ENCODE measurements around the gene ZBTB2. TPM values are rescaled to one million over a fixed set of nuclear protein-coding genes. Genes with fewer than 3 reads are reported as not detected.

The ZBTB2 gene
- total and polyA plus RNA-seq, 4 experiments from 2014 or later: 19.6 to 29.5 (median 26.7) TPM

DNA sequence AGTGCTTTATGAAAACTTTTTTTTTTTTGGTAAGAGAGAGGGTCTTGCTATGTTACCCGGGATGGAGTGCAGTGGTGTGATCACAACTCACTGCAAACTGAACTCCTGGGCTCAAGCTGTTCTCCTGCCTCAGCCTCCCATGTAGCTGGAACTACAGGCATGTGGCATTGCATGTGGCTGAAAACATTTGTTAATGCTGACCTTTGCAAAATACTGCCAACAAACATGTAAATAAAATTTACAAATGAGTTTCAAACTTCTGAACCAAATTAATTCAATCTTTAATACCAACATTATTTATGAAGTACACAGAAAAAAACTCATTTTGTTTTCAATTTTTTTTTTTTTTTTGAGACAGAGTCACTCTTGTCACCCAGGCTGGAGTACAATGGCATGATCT is 26.1 kb upstream of the ZBTB2 start:
- Histone ChIP-seq H3K36me3 (ENCODE audit: insufficient read depth, low read length) (peaks cover 6% of the 10 kb centered on the region), H3K27ac (ENCODE audit: low read depth, low read length) (no peak overlapping the region), H3K9me3 (ENCODE audit: control insufficient read depth in 1 of 2, low read length in 2 of 2) (no peaks in the 10 kb centered on the region), H3K27me3 (ENCODE audit: insufficient read depth, low read length) (no peaks in the 10 kb centered on the region), H3K4me1 (ENCODE audit: insufficient read depth, low read length) (peaks cover 20% of the 10 kb centered on the region), H3K4me3 (ENCODE audit: low read length in 2 of 2) (no peak overlapping the region)
- DNase-seq: no peak
- ChIA-PET POLR2A (ENCODE audit: partially characterized antibody) (no interaction called here), CTCF (ENCODE audit: partially characterized antibody) (interaction anchor here (3.9 kb wide), 1 partner anchor 11 kb away, joined by 21 read pairs; no protein-coding TSS in a partner anchor)
- Mint-ChIP-seq H3K9me3 (peaks cover 0 to 7% (median 3%) of the 10 kb centered on the region in 8 donors), H3K4me1 (peaks cover 17 to 26% (median 20%) of the 10 kb centered on the region in 4 donors), H3K4me3 (no peak overlapping the region), H3K27ac (no peak overlapping the region), H3K27me3 (no peaks in the 10 kb centered on the region), H3K36me3 (peaks cover 39 to 48% of the 10 kb centered on the region in 2 donors)
- intact Hi-C loops (cut with micrococcal nuclease): no loop called here

DNA sequence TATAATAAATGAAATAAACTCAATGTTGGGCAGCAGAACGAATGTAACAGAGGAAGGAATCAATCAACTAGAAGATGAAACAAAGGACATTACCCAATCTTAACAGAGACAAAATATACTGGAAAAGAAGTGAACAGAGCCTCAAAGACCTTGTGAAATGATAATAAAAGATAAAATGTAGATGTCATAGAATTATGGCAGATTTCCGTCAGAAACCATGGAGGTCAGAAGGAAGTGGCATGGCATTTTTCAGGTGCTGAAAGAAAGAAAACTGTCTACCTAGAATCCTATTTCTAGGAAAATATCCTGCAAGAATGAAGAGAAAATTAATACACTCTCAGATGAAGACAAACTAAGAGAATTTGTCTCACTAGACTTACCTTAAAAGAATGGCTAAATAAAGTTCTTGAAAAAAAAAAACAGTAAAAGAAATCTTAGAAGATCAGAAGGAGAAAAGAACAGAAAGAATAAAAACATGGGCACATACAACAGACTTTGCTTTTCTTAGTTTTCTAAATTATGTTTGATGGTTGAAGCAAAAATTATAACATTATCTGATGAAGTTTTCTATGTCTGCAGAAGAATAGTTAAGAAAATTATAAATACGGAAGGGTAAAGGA is 23.4 kb upstream of the ZBTB2 start:
- Mint-ChIP-seq H3K36me3 (peaks cover 34 to 39% of the 10 kb centered on the region in 2 donors), H3K27me3 (no peaks in the 10 kb centered on the region), H3K4me1 (peaks cover 19 to 28% (median 22%) of the 10 kb centered on the region in 4 donors), H3K4me3 (peak overlapping the region in 1 of 8 donors; percentile 13), H3K9me3 (peaks cover 0 to 7% (median 3%) of the 10 kb centered on the region in 8 donors), H3K27ac (peak overlapping the region in 5 of 7 donors; percentile 27 to 66 (median 60))
- Histone ChIP-seq H3K36me3 (ENCODE audit: insufficient read depth, low read length) (peaks cover 14% of the 10 kb centered on the region), H3K4me3 (ENCODE audit: low read length in 2 of 2) (no peak overlapping the region), H3K27me3 (ENCODE audit: insufficient read depth, low read length) (no peaks in the 10 kb centered on the region), H3K4me1 (ENCODE audit: insufficient read depth, low read length) (peaks cover 20% of the 10 kb centered on the region), H3K9me3 (ENCODE audit: control insufficient read depth in 1 of 2, low read length in 2 of 2) (no peaks in the 10 kb centered on the region), H3K27ac (ENCODE audit: low read depth, low read length) (no peak overlapping the region)
- POLR2A ChIA-PET (ENCODE audit: partially characterized antibody): interaction anchor here (1.8 to 5.0 kb wide), 2 partner anchors 20 to 25 kb away, joined by 16 to 46 read pairs; partner anchors contain the start of gene ZBTB2
- DNase-seq: no peak
- CTCF ChIA-PET (ENCODE audit: partially characterized antibody): interaction anchor here (1.4 to 1.8 kb wide), 3 partner anchors 9 to 523 kb away, joined by 5 to 10 read pairs (median 5); no protein-coding TSS in a partner anchor
- intact Hi-C loops (cut with micrococcal nuclease): loop anchor here (1.0 kb wide), 1 partner anchor 38 kb away; the partner anchor contains the start of gene RMND1

DNA sequence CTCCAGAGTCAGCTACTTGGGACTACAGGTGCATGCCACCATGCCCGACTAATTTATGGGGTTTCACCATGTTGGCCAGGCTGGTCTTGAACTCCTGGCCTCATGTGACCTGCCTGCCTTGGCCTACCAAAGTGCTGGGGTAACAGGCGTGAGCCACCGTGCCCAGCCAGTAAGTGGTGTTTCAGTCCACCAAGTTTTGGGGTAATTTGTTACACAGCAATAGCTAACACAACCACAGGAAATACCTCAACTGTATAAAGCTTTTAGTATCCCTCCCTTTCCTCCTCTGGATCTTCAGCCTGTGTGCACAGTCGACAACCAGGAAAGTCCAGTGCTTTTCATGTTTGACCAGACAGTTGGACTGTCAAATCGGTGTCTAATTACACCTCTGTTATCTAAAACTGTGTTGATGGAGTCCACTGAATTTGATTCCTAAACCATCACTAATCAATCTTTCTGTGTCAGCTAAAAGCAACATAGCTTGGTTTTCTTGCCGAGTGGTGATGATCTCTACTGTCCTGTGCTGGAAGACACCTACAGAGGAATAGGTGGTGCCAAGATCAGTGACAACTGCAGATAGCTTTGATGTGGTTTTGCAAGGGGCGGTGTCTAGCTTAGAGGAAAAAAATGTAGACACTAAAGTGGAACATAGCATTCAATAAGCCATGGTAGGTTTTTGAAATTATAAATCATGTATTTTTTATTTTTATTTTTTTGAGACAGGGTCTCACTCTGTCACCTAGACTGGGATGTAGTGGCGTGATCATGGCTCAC is 22.2 kb upstream of the ZBTB2 start:
- peaks cover 40 to 42% of the 10 kb centered on the region in 2 donors for H3K36me3 Mint-ChIP-seq
- ChIA-PET CTCF (ENCODE audit: partially characterized antibody) (interaction anchor here (0.9 to 1.8 kb wide), 11 partner anchors 8 to 522 kb away, joined by 3 to 10 read pairs (median 4); no protein-coding TSS in a partner anchor), POLR2A (ENCODE audit: partially characterized antibody) (interaction anchor here (0.9 to 5.0 kb wide), 7 partner anchors 9 to 68 kb away, joined by 3 to 46 read pairs (median 3); partner anchors contain the start of genes RMND1 and ZBTB2)
- H3K4me1 Mint-ChIP-seq: peaks cover 24 to 32% (median 26%) of the 10 kb centered on the region in 4 donors
- intact Hi-C loops (cut with micrococcal nuclease): loop anchor here (1.0 kb wide), 2 partner anchors 21 to 39 kb away; partner anchors contain the start of gene RMND1
- H3K4me3 ChIP-seq (ENCODE audit: low read length in 2 of 2): no peak overlapping the region
- peaks cover 14% of the 10 kb centered on the region for H3K36me3 ChIP-seq (ENCODE audit: insufficient read depth, low read length)
- H3K27ac ChIP-seq (ENCODE audit: low read depth, low read length): peak overlapping the region; percentile 43
- no peaks in the 10 kb centered on the region for H3K27me3 ChIP-seq (ENCODE audit: insufficient read depth, low read length)
- H3K27ac Mint-ChIP-seq: peak overlapping the region; percentile 43 to 95 (median 88)
- H3K4me1 ChIP-seq (ENCODE audit: insufficient read depth, low read length): peaks cover 20% of the 10 kb centered on the region
- no peaks in the 10 kb centered on the region for H3K9me3 ChIP-seq (ENCODE audit: control insufficient read depth in 1 of 2, low read length in 2 of 2)
- peaks cover 0 to 7% (median 3%) of the 10 kb centered on the region in 8 donors for H3K9me3 Mint-ChIP-seq
- H3K4me3 Mint-ChIP-seq: peak overlapping the region in 7 of 8 donors; percentile 14 to 65 (median 50)
- H3K27me3 Mint-ChIP-seq: no peaks in the 10 kb centered on the region
- DNase-seq: peak; percentile 78 to 88 (median 81)

DNA sequence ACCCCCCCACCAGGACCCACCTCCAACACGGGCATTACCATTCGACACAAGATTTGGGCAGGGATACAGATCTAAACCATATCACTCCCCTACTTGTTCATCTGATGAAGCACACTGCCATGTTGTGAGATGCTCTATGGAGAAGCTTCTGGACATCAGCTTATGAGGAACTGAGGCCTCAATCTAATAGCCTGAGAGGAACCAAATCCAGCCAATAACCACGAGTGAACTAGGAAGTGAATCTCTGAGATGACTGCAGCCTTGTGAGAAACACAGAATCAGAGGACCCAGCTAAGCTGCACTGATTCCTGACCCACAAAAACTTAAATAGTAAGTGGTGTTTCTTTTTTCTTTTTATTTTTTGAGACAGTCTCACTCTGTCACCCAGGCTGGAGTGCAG is 21.6 kb upstream of the ZBTB2 start:
- intact Hi-C loops (cut with micrococcal nuclease): loop anchor here (1.0 kb wide), 1 partner anchor 21 kb away; no protein-coding TSS in a partner anchor
- ChIA-PET POLR2A (ENCODE audit: partially characterized antibody) (interaction anchor here (1.3 to 5.0 kb wide), 5 partner anchors 8 to 39 kb away, joined by 3 to 46 read pairs (median 11); partner anchors contain the start of genes RMND1 and ZBTB2), CTCF (ENCODE audit: partially characterized antibody) (interaction anchor here (0.9 to 1.8 kb wide), 7 partner anchors 8 to 521 kb away, joined by 3 to 10 read pairs (median 4); no protein-coding TSS in a partner anchor)
- peak overlapping the region in 1 of 8 donors; percentile 56 for H3K4me3 Mint-ChIP-seq
- H3K27me3 Mint-ChIP-seq: no peaks in the 10 kb centered on the region
- no peaks in the 10 kb centered on the region for H3K27me3 ChIP-seq (ENCODE audit: insufficient read depth, low read length)
- H3K36me3 Mint-ChIP-seq: peaks cover 38 to 42% of the 10 kb centered on the region in 2 donors
- H3K9me3 Mint-ChIP-seq: peaks cover 0 to 7% (median 3%) of the 10 kb centered on the region in 8 donors
- H3K4me3 ChIP-seq (ENCODE audit: low read length in 2 of 2): no peak overlapping the region
- peaks cover 24 to 32% (median 26%) of the 10 kb centered on the region in 4 donors for H3K4me1 Mint-ChIP-seq
- peak overlapping the region; percentile 43 for H3K27ac ChIP-seq (ENCODE audit: low read depth, low read length)
- H3K36me3 ChIP-seq (ENCODE audit: insufficient read depth, low read length): peaks cover 14% of the 10 kb centered on the region
- DNase-seq: no peak
- H3K27ac Mint-ChIP-seq: peak overlapping the region; percentile 53 to 95 (median 80)
- no peaks in the 10 kb centered on the region for H3K9me3 ChIP-seq (ENCODE audit: control insufficient read depth in 1 of 2, low read length in 2 of 2)
- H3K4me1 ChIP-seq (ENCODE audit: insufficient read depth, low read length): peaks cover 20% of the 10 kb centered on the region

DNA sequence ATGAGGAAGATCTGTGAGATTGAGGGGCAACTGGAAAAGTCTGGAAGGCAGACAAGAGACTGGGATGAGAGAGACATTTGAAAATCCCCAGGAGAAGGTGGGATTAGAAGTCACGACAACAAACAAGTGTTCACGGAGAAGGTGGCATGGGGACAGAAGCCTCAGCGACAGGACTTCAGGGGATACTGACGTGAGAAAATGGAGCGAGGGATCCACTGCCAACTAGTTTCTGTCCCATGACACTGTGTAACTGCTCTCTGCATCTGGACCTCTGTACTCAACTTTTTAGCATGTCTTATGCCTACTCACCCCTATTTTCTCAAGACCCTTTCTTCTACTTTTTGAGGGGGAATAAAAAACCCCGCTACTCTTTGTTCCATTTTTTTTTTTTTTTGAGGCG is 18.3 kb upstream of the ZBTB2 start:
- Histone ChIP-seq H3K36me3 (ENCODE audit: insufficient read depth, low read length) (peaks cover 8% of the 10 kb centered on the region), H3K4me1 (ENCODE audit: insufficient read depth, low read length) (peaks cover 20% of the 10 kb centered on the region), H3K9me3 (ENCODE audit: control insufficient read depth in 1 of 2, low read length in 2 of 2) (no peaks in the 10 kb centered on the region), H3K27me3 (ENCODE audit: insufficient read depth, low read length) (no peaks in the 10 kb centered on the region), H3K27ac (ENCODE audit: low read depth, low read length) (no peak overlapping the region), H3K4me3 (ENCODE audit: low read length in 2 of 2) (no peak overlapping the region)
- ChIA-PET POLR2A (ENCODE audit: partially characterized antibody) (interaction anchor here (5.0 kb wide), 1 partner anchor 20 kb away, joined by 46 read pairs; the partner anchor contains the start of gene ZBTB2), CTCF (ENCODE audit: partially characterized antibody) (interaction anchor here (1.1 to 1.3 kb wide), 2 partner anchors 13 to 16 kb away, joined by 4 read pairs; no protein-coding TSS in a partner anchor)
- no peak for DNase-seq
- intact Hi-C loops (cut with micrococcal nuclease): no loop called here
- Mint-ChIP-seq H3K4me3 (no peak overlapping the region), H3K36me3 (peaks cover 20 to 33% of the 10 kb centered on the region in 2 donors), H3K27me3 (no peaks in the 10 kb centered on the region), H3K9me3 (peaks cover 0 to 4% (median 0%) of the 10 kb centered on the region in 8 donors), H3K4me1 (peaks cover 25 to 37% (median 31%) of the 10 kb centered on the region in 4 donors), H3K27ac (peak overlapping the region in 3 of 7 donors; percentile 3 to 39 (median 29))

DNA sequence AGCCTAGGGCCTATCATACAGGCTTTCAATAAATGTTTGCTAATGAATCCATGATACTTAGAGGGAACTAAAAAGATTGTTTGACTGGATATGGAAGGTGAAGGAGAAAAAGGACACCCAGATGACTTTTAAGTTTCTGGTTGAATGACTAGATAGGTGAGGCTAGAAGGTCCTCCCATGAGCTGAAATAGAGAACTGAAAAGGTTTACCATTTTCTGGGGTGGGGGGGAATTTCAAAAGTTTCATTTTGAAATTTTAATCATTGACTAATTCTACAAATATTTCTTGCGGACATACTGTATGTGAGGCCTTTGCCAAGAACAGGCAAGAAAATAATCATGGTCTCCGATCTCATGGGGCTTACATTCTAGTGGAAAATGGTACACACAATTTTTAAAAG is 17.9 kb upstream of the ZBTB2 start:
- Mint-ChIP-seq H3K27me3 (no peaks in the 10 kb centered on the region), H3K36me3 (peaks cover 16 to 32% of the 10 kb centered on the region in 2 donors), H3K4me1 (peaks cover 22 to 33% (median 29%) of the 10 kb centered on the region in 4 donors), H3K9me3 (peaks cover 0 to 2% (median 0%) of the 10 kb centered on the region in 8 donors), H3K27ac (peak overlapping the region in 5 of 7 donors; percentile 3 to 79 (median 60)), H3K4me3 (no peak overlapping the region)
- Histone ChIP-seq H3K27ac (ENCODE audit: low read depth, low read length) (no peak overlapping the region), H3K9me3 (ENCODE audit: control insufficient read depth in 1 of 2, low read length in 2 of 2) (no peaks in the 10 kb centered on the region), H3K36me3 (ENCODE audit: insufficient read depth, low read length) (peaks cover 8% of the 10 kb centered on the region), H3K4me3 (ENCODE audit: low read length in 2 of 2) (no peak overlapping the region), H3K27me3 (ENCODE audit: insufficient read depth, low read length) (no peaks in the 10 kb centered on the region), H3K4me1 (ENCODE audit: insufficient read depth, low read length) (peaks cover 16% of the 10 kb centered on the region)
- intact Hi-C loops (cut with micrococcal nuclease): no loop called here
- CTCF ChIA-PET (ENCODE audit: partially characterized antibody): no interaction called here
- no peak for DNase-seq
- POLR2A ChIA-PET (ENCODE audit: partially characterized antibody): no interaction called here

Measured in CD4-positive, alpha-beta memory T cell (primary cell).